Femur (tissue), 1 donor: ENCODE measurements around the gene CAD.

Experiments
- DNase-seq: peaks from one replicate; pipeline ENCODE4 v3.0.0-alpha.2; 2017

The CAD gene

DNA sequence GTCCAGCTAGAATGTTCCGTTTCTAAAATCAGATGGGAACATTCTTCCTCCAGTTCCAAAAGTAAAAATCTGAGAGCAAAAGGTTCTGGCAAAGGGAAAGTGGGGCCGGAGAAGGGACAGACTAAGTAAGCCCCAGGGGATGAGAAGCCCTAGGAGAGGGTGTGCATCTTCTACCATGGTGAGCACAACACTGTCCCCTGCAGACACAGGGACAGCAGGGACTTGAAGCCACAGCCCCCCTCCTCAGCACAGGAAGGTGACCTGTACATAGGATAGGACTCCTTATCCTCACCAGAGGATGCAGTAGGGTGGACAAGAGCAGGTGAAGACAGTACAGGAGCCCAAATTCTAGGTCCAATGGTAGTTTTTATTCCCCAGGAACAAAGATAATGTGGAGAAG is 17.9 kb upstream of the CAD start:
- no peak for DNase-seq

DNA sequence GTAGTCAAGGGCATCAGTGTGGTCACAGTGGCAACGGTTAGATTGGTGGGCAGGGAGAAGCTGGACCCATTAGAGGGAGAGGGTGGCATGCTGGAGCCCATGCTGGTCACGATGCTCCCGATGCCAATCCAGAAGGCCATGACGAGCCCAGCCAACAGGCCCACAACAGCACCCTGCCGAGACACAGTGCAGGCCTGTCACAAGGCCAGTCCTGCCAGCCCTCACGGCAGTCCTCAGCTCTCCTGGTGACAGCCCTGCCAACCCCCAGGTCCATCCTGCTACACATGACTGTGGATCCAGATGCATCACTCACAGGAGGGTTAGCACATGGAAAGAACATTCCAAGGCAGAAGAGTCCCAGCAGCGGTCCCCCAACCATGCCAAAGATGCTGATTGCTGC is 15.5 kb upstream of the CAD start:
- DNase-seq: no peak

DNA sequence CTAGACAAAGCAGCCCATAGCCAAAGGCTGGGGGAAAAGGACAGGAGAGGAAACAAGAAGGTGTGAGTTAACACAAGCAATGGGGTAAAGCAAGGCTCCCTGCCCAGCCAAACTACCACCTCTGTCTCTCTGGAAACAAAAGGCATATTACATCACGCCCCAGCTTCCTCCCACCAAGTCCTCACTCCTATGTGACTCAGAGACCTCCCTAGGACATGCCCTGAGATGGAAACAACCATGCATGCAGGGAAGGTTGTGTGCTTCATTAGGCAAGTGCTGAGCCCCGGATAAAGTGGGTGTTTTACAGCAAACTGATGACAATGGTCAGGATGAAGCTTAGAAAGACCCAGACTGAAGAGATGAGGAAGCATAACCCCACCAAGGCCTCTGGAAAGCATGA is 14.3 kb upstream of the CAD start:
- no peak for DNase-seq

DNA sequence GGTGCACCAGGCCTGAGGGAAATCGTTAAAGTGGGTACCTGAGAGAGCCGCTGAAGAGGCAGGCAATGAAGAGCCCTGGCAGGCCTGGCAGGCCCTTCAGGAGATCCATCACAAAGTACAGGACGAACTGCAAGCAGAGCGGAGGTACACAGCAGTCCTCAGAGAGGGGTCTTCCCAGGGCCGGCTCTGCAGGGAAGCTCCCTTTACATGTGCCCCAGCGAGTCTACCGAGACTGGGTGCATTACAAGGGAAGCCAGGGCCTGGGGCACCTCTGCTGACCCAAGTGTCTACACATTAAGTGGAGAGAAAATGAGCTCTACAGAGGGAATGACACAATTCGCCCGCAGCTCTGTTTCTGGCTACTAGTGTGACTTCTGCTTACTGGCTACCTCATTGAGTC is 13.4 kb upstream of the CAD start:
- no peak for DNase-seq

DNA sequence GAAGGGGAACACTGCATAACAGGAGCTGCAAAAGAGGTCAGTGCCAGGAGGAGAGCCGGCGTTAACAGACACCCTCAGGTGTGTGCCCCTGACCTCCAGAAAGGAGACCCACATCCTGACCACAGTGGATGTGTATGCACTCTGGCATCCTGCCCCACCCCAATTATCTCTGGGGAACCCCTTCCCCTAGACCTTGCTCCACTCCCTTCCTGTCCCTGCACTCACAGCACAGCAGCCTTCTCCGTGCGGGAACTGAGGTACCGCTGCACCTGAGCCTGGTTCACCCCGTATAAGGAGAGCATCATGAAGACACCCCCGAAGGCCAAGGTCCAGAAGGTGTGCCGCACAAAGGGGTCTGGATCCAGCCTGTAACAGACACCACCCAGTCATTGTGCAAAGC is 12.6 kb upstream of the CAD start:
- DNase-seq: no peak

DNA sequence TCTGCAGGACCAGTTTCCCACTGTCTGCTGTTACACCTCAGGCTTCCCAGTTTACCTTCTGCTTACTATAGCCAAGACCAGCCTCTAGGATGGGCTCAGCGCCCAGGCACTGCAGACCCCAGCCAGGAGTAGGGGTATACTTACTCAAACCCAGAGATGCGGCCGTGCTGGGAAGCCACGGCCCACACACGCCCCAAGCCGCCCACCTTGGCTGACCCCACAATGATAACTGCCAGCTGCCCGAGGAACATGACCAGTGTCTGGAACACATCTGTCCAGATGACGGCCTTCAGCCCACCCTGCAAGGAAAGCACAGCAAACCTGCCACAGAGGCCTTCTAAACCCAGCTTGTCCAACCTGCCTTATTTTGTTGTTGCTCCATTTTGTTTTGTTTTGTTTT is 12.0 kb upstream of the CAD start:
- DNase-seq: no peak

DNA sequence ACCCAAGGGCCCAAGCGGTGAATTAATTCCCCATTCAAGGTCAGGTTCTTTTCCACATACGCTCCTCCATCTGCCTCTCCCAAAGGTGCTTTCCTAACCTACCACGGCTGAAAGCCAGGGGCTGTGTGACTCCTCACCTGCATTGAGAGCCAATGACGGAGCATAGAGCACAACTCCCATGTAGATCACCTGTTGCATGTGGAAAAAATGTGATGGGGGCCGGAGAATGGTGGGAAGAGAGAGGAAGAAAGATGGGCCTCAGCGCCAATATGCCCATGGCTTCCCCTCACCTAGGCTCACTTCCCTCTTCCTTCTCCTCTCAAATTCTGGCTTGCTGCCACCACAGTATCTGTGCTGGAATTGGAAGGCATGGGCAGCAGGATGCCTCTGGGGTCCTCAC is 10.8 kb upstream of the CAD start:
- DNase-seq: no peak

DNA sequence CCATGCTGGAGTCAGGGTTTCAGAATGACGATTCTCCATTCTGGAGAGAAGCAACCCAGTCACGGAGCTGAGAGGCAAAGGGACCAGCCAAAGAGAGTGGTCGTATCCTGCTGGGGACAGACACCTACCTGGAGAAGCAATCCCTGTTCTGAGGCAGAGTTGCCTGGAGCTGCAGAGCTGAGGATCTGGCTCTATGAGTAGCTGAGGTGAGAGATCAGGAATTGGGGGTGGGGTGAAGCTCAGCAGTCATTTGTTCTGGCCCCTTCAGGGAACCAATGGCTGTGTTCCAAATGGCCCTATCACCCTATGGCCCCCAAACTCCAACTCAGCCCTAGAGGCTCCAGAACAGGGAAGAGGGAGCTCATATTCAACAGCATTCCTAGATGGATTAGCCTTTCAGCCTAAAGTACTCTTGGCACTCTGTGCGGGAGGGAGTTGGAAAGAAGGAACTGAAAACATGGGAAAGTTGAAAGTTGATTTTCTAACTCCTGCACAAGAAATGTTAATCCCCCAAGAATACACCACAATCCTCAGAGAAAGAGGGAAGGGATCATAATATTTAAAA is 8.6 kb upstream of the CAD start:
- no peak for DNase-seq

DNA sequence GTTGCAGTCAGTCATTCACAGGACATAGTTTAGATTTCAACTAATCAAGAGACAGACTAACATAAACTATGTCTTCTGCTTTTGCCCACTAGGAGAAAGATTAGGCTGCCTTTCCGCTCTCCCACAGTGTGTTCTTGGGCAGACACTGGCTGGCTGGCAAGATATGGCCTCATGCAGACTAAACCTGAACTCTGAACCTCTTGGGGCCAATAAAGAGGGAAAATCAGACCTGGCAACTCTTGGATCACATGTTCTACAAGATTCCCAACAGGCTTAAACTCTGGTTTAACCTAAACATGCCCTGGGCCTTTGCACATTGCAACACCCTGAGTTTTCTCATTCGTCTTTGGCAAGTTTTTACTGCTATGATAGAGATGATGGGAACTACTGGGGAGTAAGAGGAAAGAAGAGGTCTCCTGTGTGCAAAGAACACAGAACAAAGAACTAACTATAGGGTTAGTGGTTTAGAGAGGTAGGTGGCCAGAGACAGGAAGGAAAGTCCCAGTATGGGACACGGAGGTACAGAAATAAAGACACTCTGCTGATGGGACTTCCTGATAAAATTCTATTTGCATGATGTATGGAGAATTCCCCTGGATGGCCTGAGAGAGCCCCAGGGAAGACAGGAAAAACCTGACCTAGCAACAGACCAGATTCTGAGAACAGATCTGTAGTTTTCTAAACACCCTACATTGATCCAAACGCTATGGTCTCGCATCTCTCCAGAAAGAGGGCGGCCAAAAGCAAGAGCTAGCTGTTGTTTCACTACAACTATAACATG is 7.4 kb upstream of the CAD start:
- DNase-seq: no peak

DNA sequence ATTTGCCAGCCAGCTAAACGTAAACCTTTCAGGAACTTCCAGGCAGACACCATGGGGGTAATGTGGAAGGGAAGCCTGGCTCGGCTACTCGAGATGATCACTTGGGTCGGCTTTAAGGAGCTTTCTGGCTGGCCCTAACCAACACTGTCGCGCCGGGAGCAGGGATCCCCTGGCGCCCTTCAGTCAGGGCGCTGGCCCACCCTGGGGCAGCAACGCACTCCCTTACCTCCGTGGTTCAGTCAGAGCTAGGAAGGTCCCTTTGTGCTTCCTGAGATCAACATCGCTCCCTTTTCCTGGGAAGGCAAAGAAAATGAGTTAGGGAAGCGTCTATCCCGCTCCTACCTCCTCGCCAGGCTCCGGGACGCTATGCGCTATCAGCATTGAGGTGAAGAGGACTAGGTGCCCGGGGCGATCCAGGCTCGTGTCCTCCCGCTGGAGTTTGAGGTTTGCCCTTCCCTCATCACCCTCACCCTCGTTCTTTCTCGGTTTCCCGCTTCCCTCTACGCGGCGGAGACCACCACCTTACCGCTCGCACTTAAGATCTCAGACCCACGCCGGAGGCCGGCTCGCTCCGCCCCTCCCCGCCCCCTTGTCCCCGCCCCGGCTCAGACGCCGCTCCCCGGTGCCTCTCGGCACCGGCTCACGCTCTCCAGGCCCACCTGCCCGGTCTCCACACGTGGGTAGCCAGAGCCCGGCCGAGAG is 5.8 kb upstream of the CAD start:
- no peak for DNase-seq

DNA sequence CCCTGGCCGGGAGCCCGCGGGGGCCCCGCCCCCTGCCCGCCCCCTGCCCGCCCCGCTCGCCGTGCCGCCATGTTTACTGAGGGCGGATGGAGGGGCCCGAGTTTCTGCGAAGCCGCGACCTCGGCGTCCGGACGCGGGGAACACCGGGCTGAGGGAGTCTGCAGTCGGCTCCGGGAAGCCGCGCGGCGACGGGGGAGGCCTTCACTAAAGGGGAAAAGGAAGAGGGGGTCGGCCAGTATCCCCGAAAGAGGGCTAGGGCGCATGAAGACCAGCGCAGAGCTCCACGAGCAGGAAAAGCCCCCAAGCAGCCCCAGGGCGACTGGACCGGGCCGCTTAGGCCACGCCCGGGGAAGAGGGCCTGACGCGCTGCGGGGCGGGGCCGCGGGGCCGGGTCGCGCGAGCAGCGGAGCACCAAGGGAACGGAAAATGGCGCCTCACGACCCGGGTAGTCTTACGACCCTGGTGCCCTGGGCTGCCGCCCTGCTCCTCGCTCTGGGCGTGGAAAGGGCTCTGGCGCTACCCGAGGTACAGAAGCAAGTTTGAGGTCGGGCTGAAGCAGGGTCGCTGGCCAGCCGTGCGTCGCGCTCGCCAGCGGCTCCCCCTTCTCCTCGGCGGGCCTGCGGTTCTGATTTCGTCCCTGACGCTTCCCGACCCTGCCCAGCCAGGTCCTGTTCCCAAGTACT is 5.1 kb upstream of the CAD start, which contains the start of the genes ATRAID and SLC5A6:
Gene ATRAID (plus strand): TSS at position 99 of the 683 bp plus-strand sequence. CDS start 328 bp downstream, at position 427.
Gene SLC5A6 (minus strand): TSS at position 326 of the 683 bp plus-strand sequence. CDS start 4,618 bp downstream, outside the sequence.
- DNase-seq: peak; percentile 93

DNA sequence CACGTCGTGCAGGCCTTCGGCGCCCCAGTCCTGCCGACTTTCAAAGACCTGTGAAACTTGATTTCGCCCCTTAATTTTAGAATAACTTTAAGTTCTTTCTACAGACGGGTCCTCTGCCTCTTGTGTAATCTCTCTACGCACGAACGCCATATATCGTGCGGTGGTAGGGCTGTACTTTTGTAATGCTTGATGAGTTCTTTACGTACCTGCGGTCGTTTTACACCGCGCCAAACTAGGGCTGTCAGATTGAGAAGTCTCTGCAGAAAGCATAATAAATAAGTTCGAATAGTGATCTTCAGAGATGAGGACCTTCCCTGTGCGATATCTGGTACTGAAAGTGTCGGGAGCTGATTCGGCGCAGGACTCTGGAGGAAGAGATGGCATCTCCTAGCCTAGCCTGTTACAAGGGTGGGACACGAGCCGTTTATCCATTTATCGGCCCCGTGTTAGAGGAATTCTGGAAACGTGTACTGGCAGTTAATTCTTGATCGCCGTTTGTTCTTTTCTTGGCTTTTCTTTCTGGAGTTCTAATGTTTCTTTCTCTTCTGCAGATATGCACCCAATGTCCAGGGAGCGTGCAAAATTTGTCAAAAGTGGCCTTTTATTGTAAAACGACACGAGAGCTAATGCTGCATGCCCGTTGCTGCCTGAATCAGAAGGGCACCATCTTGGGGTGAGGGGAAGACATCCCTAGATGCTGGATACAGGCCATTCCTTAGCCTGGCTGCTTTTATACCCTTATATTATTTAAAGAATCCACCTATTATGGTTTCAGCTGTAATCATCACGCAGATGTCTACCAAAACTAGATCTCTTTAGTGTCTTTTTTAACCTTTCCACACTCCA is 4.3 kb upstream of the CAD start:
- DNase-seq: no peak

DNA sequence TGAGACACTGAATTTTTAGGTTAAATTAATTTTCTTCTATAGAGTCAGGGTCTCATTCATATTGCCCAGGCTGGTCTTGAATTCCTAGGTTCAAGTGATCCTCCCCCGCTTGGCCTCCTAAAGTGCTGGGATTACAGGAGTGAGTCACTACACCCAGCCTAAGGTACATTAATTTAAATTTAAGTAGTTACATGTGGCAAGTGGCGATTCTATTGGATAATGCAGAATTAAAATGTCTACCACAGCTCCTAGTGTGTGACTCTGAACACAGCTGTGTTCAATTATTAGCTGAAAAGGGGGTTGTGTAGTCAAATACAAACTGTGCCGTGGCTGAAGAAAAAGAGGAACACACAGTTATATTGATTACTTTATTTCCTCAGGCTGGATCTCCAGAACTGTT is 2.2 kb upstream of the CAD start:
- DNase-seq: no peak

DNA sequence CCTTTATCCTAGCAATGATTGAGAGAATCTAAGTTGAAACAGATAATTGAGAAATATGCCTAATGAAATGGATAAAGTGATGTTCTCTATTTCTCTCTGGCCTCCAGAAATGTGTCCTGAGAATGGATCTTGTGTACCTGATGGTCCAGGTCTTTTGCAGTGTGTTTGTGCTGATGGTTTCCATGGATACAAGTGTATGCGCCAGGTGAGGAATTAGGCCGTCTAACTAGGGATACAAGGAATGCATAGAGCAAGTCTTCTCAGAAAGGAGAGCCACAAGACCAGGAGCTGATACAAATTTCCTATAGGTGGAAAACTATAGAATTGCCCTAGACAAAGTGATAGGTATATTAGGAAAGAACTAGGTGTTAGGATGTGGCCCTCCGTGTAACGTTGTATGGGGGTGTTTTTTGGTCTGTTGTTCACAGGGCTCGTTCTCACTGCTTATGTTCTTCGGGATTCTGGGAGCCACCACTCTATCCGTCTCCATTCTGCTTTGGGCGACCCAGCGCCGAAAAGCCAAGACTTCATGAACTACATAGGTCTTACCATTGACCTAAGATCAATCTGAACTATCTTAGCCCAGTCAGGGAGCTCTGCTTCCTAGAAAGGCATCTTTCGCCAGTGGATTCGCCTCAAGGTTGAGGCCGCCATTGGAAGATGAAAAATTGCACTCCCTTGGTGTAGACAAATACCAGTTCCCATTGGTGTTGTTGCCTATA is 592 bp upstream of the CAD start:
- DNase-seq: no peak

DNA sequence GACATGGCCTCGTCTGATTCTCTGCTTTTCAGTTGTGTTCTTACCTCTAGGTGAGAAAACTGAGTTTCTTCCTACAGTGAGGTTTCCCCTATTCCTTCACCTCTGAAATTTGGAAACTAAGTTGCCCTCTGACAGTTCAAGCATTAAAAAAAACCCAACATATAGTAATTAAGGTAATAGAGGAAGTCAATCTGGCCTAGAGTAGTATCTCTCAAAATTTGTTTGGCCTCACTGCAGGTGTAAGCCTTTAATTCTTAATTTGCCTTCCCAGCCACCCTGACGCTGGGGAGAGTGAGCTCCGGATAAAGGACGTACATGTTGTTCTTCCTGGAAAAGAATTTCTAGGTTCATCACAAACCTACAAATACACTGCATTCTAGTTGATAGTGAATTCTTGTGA is 1.4 kb downstream of the CAD start:
- DNase-seq: no peak

DNA sequence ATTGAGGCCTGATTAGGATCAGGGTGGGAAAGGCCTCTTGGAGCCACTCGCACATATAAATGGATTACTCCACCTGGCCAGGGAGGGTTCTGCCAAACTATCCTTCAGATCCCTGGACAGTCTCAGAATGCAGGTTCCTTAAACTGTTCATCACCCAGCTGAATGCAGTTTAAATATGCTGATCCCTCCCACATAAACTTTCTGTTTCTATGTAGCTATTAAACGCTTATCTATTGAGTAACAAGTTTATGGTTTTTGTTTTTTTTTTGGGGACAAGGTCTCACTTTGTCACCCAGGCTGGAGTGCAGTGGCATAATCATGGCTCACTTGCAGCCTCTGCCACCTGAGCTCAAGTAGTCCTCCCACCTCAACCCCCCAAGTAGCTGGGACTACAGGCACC is 1.9 kb downstream of the CAD start:
- no peak for DNase-seq

DNA sequence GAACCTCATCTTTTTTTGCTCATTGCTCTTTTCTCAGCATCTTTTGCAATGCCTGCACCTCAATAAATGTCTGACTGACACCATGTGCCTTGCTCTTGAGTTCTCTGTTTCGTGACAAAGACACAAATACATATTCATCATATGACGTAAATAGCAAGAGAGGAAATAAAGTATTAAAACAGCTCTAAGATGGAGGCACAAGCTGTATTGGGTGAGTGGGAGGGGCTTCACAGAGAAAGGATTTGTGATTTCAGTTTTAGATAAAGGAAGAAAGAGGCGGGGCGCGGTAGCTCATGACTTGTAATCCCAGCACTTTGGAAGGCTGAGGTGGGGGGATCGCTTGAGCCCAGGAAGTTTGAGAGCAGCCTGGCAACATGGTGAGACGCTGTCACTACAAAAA is 2.9 kb downstream of the CAD start:
- no peak for DNase-seq

DNA sequence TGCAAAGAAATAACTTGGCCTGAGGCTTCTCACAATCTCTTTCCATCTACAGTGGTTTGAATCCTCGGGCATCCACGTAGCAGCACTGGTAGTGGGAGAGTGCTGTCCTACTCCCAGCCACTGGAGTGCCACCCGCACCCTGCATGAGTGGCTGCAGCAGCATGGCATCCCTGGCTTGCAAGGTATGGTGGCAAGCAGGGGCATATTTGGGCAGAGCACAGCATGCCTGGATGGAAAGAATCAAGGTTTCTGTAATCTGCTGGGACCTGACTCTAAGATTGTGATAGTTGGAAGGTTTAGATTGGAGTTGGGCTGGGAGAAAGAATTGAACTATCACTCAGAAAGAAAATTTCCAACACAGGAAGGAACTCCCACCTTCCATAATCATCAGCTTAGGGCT is 4.0 kb downstream of the CAD start:
- no peak for DNase-seq

DNA sequence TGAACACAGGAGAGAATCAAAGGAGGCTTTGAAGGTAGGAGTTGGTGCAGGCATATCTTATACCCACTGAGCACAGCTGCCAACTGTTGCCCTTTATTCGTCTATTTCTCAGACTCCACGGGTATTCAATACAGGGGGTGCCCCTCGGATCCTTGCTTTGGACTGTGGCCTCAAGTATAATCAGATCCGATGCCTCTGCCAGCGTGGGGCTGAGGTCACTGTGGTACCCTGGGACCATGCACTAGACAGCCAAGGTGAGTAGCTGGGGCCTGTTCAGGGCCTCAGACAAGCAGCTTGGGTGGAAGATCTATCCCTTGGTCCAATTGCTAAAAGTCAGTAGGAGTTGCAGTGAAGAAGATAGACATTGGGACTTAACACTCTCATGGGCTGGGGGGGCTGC is 5.2 kb downstream of the CAD start:
- DNase-seq: no peak

DNA sequence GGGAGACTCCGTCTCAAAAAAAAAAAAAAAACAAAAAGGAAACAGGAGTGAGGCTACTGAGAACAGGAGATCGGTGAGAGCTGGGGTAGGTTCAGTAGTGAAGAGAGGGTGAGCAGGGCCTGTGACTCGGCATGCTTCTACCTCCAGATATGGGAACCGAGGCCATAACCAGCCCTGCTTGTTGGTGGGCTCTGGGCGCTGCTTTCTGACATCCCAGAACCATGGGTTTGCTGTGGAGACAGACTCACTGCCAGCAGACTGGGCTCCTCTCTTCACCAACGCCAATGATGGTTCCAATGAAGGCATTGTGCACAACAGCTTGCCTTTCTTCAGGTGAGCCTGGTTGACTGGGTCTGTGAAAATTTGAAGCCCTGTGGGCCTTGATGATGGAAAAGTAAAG is 6.2 kb downstream of the CAD start:
- DNase-seq: no peak

DNA sequence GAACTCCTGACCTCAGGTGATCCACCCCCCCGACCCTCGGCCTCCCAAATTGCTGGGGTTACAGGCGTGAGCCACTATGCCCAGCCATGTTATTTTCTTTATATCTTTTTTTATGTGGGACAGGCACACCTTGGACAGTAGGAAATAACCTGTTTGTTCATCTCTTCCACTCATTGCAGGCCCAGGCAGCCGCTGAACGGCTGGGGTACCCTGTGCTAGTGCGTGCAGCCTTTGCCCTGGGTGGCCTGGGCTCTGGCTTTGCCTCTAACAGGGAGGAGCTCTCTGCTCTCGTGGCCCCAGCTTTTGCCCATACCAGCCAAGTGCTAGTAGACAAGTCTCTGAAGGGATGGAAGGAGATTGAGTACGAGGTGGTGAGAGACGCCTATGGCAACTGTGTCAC is 8.4 kb downstream of the CAD start:
- no peak for DNase-seq

DNA sequence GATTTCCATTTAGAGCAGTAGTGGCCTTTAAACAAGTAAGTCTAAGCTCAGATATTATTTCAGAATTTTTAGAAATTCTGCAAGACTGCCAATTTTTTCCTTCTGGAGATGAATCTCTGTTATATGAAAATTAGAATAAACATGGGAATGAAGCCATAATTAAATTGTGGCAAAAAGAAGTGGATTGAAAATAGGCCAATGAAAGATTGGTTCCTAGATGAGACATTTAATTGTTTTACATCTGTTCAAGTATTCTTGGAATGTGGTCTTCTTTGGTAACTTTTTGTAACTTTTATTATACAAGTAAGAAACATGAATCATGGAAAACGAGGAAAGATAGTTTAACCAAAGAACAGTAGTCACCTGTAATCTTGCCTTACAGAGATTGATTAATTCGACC is 10.3 kb downstream of the CAD start:
- DNase-seq: no peak
